H7 (cell line): ENCODE measurements around the gene TENM3. TPM values are rescaled to one million over a fixed set of nuclear protein-coding genes. Genes with fewer than 3 reads are reported as not detected.

ENCODE experiments used
- DNase-seq: peaks from one replicate; pipeline ENCODE4 v3.0.0; 2012
- H3K27me3 ChIP-seq: 2 replicates; pipeline ENCODE4 v1.6.0; 2011; ENCODE audit warnings: mild to moderate bottlenecking, low read length; ENCODE audit not compliant: control insufficient read depth, insufficient read depth
- H3K36me3 ChIP-seq: replicated peaks from 2 replicates; pipeline ENCODE4 v1.5.1; 2011; ENCODE audit warnings: low read length; ENCODE audit not compliant: control insufficient read depth, insufficient read depth
- H3K4me3 ChIP-seq: 2 replicates; pipeline ENCODE4 v1.5.1; 2011; ENCODE audit warnings: low read depth, mild to moderate bottlenecking, control low read depth, low read length, moderate library complexity; ENCODE audit not compliant: insufficient read depth
- total RNA-seq: library from RNA; depleted of rRNA; stranded (reverse); fragments of >200 nt; shearing (Covaris generic); gene quantifications from 2 replicates; pipeline ENCODE4 v1.2.3, GENCODE V29; 2014

TENM3 gene
- total RNA-seq, 1 experiment from 2014 or later: 67.1 TPM

DNA sequence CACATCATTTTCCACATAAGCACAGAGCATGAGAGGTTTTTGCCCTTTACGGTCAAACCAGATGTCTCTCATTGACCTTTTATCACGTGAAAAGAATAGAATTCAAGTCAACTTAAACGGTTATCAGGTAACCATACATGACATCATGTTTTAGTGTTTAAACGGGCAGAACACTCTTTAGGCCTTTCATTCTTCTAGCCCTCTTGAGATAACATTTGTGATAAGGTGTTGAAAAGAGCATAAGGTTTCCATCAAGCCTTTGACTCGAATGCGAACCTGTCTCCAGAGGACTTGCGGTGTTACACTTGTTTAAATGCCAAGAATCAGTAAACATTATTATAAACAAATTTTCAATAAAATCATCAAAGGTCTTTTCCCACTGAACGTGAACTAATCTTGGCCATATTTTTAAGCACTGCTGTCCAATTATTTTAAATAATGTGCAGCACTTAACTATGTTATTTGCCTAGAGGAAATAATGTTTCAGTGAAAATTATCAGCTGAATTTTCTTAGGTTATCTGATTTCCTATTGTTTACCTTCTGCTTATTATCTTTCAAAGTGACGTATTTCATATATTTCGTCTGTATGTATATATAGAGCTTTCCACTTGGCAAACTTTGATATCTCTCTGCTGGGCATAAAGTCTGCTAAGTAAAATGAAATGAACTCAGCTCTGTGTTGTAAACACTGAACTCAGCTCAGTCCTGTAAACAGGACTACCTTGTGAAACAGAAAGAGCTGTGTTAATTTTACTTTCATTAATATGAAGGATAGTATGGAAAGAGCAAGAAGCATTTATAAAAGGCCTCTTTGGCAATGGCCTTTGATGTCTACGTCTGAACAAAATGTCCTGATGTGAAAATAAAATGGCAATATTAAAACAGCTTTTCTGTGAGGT lies 33.3 kb downstream of the TENM3 start:
- Histone ChIP-seq H3K4me3 (no peak overlapping the region), H3K27me3 (no peaks in the 10 kb centered on the region), H3K36me3 (no peaks in the 10 kb centered on the region)
- no peak for DNase-seq

DNA sequence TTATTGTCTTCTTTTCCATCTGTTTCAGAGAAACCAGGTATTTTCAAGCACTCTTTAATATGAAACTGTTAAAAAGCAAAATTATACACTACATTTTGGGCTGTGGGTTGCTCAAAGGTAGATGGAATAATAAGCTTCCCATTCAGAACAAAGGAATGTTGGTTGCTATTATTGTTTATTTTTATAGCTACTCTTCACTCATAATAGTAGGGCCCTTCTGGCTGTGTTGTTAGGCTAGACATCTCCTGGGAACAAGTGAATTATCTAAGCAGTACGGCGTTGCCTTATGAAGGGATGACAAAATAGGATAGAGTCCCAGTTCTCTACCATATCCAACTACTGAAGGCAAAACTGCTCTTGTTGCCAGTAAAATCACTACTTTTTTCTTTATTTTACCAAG lies 34.2 kb downstream of the TENM3 start:
- no peaks in the 10 kb centered on the region for H3K27me3 ChIP-seq
- no peaks in the 10 kb centered on the region for H3K36me3 ChIP-seq
- H3K4me3 ChIP-seq: no peak overlapping the region
- DNase-seq: no peak

DNA sequence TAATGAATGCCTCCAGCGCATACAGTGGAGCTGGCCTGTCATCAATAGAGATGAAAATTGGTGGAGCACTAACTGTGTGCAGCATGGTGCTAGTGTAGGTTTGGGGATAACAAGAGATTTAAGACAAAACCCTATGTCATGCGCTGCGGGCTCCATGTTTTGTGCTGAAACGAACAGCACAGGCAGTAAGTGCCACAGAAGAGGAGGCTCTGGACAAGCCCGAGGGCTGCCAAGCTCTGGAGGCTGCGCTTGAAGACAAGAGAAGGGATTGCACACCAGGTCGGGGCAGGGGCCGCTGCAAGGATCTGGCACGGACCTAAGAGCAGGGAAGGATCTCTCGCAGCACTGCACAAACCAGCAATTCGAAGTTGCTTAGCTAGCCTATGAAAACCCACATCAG lies 35.5 kb downstream of the TENM3 start:
- no peaks in the 10 kb centered on the region for H3K36me3 ChIP-seq
- H3K4me3 ChIP-seq: no peak overlapping the region
- H3K27me3 ChIP-seq: no peaks in the 10 kb centered on the region
- no peak for DNase-seq

DNA sequence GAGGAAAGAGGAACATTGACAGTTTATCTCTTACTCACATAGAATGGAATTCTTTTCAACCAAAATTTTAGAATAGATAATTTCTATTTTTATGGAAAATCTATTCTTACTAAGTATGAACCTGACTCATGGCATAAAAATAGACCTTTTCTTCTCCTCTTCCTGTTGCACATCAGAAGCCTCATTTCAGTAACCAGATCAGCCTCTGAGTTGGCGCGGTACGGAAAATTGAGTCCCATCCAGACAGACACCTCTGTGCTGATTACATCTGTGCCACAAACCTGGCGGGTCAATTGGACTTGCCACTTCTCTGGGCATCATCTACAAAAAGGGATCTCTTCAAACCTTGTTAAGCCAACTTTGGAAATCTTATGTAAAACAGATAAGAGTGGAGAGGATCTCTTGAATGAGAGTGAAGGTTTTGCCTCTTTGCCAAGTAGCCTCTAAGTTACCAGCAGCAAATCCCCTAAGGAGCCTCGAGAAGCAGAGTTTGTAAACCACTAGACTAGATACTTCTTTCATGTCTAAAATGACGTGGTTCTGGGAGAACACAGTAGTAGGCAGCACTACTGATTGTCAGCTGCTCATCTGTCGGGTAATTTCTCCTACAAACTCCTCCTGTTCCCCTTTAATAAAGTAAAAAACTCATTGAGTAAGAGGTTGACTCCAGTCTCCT lies 37.4 kb downstream of the TENM3 start:
- Histone ChIP-seq H3K27me3 (no peaks in the 10 kb centered on the region), H3K4me3 (no peak overlapping the region), H3K36me3 (no peaks in the 10 kb centered on the region)
- DNase-seq: no peak

DNA sequence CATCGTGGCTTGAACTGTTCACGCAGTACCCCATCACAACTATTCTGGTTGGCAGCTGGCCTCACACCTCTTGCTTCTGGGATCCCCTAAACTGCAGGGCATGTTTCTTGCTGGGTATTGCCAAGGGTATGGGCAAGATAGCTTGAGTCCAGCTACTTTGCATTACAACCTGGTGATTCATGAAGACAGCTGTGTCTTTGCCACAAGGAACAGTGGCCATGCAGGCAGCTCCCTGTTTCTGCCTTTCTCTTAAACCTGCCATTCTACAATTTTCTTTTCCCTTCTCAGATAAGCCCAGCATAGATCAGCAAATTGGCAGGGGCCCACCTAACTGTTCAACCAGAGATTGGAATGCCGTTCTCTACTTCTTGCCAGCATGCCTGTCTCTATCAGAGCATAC lies 42.8 kb downstream of the TENM3 start:
- H3K27me3 ChIP-seq: no peaks in the 10 kb centered on the region
- no peaks in the 10 kb centered on the region for H3K36me3 ChIP-seq
- H3K4me3 ChIP-seq: no peak overlapping the region
- DNase-seq: no peak

DNA sequence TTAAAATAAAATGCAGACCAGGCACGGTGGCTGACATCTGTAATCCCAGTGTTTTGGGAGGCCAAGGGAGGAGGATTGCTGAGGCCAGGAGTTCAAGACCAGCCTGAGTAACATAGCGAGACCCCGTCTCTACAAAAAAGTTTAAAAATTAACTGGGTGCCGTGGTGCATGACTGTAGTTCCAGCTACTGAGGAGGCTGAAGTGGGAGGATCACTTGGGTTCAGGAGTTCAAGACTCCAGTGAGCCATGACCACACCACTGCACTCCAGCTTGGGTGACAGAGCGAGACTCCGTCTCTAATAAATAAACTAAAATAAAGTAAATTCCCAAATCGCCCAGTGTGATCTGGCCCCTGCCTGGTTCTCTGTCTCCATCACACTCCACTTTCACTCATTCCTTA lies 43.7 kb downstream of the TENM3 start:
- H3K4me3 ChIP-seq: no peak overlapping the region
- DNase-seq: no peak
- H3K36me3 ChIP-seq: no peaks in the 10 kb centered on the region
- no peaks in the 10 kb centered on the region for H3K27me3 ChIP-seq

DNA sequence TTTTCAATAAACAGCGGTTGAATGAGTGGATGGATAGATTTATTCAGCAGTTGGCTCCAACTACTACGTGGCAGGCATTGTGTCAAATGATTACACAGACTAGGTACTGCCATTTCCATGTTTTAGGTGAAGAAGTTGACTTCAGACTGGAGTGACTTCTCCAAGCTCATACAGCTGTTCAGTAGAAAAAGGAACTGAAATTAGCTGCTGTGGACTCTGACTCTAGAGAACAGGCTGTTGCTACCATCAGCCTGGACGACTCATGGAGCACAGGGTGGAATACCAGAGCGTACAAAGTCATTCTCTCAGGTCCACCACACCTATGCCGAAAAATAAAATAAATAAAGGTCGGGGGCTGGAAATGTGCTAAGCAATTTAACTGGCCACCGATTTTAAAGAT lies 45.3 kb downstream of the TENM3 start:
- H3K4me3 ChIP-seq: no peak overlapping the region
- H3K36me3 ChIP-seq: no peaks in the 10 kb centered on the region
- no peak for DNase-seq
- no peaks in the 10 kb centered on the region for H3K27me3 ChIP-seq

DNA sequence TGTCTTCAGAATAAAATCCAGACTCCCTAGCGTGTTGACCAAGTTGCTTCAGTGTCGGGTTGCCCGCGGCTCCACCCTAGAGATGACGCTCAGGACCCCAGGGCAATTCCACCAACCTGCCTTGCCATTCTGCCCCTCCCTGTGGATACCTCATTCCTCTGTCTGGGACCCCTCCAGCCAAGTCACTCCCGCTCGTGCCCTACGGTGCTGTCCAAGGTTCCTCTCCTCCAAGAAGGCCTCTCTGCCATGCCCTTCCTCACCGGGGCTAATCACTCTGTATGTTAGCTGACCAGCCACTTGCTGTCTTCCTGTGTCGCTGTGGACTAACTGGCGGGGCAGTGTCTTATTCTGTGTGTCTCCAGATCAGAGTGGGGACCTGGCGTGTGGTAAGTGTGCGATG lies 46.6 kb downstream of the TENM3 start:
- Histone ChIP-seq H3K27me3 (no peaks in the 10 kb centered on the region), H3K36me3 (no peaks in the 10 kb centered on the region), H3K4me3 (no peak overlapping the region)
- no peak for DNase-seq

DNA sequence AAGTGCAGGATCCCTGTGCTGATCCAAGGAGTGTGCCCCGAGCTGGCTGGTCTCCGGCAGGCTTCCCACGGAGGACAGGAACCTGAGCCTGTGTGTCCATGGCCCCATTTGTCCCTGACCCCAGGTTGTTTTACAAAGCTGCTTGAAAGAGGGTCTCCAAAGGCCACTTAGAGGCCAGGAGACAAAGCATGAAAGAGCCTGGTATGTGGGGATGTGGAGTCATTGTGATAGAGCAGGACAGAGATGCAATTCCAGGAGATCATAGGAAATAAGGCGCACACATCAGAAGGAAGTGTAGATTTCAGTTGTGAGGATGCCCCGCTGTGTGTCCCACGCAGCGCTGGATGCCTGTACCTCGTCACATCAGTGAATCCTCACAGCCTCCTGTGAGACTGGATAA lies 48.0 kb downstream of the TENM3 start:
- no peak for DNase-seq
- H3K36me3 ChIP-seq: no peaks in the 10 kb centered on the region
- no peak overlapping the region for H3K4me3 ChIP-seq
- H3K27me3 ChIP-seq: no peaks in the 10 kb centered on the region

DNA sequence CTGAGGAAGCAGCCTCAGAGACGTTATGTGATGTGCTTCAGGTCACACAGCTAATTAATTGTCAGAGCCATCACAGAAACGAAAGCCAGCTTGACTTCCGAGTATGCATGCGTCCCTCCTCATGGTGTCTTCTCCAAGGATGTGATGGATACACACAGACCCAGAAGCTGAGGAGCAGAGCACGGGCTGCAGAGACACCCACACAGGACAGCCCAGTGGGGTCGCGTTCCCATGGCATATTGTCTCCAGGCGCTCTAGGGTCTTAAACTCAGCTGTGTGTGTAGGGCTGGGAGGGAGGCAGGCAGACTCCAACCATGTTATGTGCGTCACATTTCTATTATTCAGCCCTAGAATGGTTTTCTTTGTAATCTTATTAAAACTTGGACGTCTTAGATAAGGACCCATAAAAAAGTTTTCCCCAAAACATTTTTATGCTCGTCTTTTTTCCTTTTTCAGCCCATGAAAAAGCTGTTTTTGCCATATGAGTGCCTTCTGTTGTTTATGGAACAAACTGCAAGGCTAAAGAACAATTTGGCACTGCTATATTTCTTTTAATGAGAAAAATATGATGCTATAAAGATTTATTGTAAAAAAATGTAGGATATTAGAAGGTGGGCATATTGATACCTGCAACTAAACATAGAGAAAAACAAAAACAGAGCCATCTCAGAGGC lies 48.5 kb downstream of the TENM3 start:
- no peak for DNase-seq
- no peaks in the 10 kb centered on the region for H3K27me3 ChIP-seq
- no peaks in the 10 kb centered on the region for H3K36me3 ChIP-seq
- no peak overlapping the region for H3K4me3 ChIP-seq

DNA sequence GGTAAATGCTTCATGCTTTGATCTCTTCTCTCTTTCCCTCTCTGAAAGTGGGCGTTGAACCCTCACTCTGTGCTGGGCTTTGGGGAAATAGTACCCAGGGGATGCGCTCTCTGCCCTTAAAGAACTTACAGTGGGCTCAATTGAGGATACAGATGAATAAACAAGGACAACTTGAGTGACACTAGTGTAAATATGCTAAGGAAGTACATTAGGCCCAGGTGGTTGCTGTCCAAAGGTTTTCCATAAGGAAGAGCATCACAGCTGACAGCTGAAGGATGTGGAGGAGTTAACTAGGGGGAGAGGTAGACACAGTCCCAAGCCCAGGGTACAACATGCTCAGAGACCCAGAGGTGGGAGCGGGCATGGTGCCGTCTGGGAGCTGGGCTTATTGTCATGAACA lies 49.4 kb downstream of the TENM3 start:
- Histone ChIP-seq H3K36me3 (no peaks in the 10 kb centered on the region), H3K27me3 (no peaks in the 10 kb centered on the region), H3K4me3 (no peak overlapping the region)
- no peak for DNase-seq

DNA sequence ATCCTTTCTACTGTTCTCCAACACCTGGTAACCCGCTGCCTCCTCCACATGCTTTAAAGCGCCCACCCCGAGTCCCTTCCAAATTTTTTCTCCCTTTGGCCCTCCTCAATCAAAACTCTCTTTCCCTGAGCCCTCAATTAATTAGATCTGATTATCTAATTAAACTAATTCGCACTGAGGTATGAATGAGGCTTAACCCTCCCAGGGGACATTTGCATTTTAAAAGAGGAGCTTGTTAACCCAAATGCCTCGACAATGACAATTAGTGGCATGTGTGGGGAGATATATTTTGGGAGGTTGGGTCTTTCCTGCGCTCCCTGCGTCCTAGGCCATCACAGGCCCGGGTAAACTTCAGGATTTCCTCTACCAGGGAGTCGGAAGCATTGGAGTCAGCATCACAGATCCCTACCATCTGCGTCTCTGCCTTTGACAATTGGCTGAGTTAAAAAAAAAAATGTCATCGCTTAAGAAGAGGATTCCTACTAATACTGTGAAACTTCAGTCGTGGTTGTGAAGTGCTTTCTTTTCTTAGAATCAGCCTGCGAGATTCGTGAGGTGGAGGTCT lies 50.6 kb downstream of the TENM3 start:
- no peaks in the 10 kb centered on the region for H3K36me3 ChIP-seq
- H3K27me3 ChIP-seq: no peaks in the 10 kb centered on the region
- DNase-seq: peak; percentile 37
- H3K4me3 ChIP-seq: no peak overlapping the region

DNA sequence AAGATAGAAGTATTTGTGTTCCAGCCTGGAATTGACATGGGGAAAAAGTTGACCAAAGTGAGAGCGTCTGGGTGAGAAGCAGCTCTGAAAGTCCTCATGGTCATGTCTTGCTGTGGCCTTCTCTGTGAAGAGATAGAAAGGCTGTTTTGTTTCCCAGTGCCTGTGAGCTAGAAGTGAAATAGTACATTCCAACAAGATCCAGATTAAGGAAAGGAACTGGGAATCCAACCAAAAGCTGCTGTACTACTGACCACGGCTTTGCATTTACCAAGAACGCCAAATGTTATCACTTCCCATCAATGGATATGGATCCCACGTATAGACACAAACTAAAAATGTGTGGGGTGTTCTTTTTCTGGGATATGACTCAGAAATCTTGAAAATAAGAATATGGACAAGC lies 51.2 kb downstream of the TENM3 start:
- Histone ChIP-seq H3K4me3 (no peak overlapping the region), H3K27me3 (no peaks in the 10 kb centered on the region), H3K36me3 (no peaks in the 10 kb centered on the region)
- no peak for DNase-seq

DNA sequence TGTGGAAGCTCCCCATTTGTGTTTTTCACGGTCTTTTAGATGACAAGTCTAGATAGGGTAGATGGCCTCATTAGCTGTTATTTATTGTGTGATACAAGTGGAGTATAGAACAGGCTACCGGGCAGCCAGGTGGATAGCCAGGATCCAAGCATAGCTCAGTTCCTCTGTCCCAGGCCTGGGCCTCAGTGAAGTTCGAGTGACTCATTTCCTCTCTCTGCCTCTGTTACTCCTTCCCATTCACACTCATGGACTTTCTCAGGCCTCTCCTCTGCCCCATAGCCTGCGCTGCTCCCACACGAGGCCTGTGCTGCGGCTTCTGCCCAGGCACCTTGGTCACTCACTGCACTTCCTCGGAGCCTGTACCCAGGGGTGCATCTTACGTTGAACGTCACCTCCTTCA lies 54.5 kb downstream of the TENM3 start:
- no peak overlapping the region for H3K4me3 ChIP-seq
- DNase-seq: no peak
- H3K36me3 ChIP-seq: no peaks in the 10 kb centered on the region
- no peaks in the 10 kb centered on the region for H3K27me3 ChIP-seq

DNA sequence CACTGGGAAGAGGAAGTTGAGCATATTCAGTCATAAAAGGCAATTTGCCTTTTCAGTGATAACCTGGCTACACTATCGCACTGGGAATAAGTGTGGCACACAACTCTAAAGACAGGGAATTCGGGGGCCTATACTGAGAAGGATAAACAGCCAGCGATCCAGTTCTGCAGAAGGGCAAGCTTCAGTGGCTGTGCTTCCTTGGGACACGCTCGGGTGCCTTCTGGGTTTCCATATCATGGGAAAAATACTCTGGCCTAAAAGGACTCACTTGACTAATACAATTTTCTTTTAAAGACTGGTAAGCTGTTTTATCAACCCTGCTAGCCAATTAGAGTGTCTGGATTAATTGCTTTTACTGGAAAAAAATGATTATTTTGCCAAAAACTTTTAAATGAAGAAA lies 58.5 kb downstream of the TENM3 start:
- no peak for DNase-seq
- H3K27me3 ChIP-seq: no peaks in the 10 kb centered on the region
- H3K36me3 ChIP-seq: no peaks in the 10 kb centered on the region
- H3K4me3 ChIP-seq: no peak overlapping the region
